Measurements from ENCODE around the gene DHCR7.
"Not testable (repeated sequence)": the region's sequence is repeated elsewhere in the genome, so short reads cannot be mapped to it uniquely, and the experiment has no call there.

DHCR7 gene

GRCh38 chr11:71436861-71437260 lies 11.3 kb downstream of the DHCR7 start:
- no peak for DNase-seq

- no peak for DNase-seq
Observed at GRCh38 chr11:71435278-71435951, 12.8 kb downstream of the DHCR7 start.

- no peak for DNase-seq
Observed at GRCh38 chr11:71434576-71435130, 13.5 kb downstream of the DHCR7 start.

- DNase-seq = no peak
Observed at GRCh38 chr11:71433648-71434450, 14.3 kb downstream of the DHCR7 start.

GRCh38 chr11:71432761-71433647 lies 15.2 kb downstream of the DHCR7 start:
- no peak for DNase-seq

- DNase-seq = no peak
Observed at GRCh38 chr11:71431271-71431670, 16.9 kb downstream of the DHCR7 start.

GRCh38 chr11:71430166-71430565 lies 18.0 kb downstream of the DHCR7 start:
- no peak for DNase-seq

GRCh38 chr11:71429701-71430100 lies 18.5 kb downstream of the DHCR7 start:
- DNase-seq = no peak

GRCh38 chr11:71428861-71429435 lies 19.2 kb downstream of the DHCR7 start:
- no peak for DNase-seq

- DNase-seq = no peak
Observed at GRCh38 chr11:71426413-71426812, 21.8 kb downstream of the DHCR7 start.

GRCh38 chr11:71425860-71426259 lies 22.3 kb downstream of the DHCR7 start:
- no peak for DNase-seq

- no peak for DNase-seq
Observed at GRCh38 chr11:71425409-71425808, 22.8 kb downstream of the DHCR7 start.

- no peak for DNase-seq
Observed at GRCh38 chr11:71423181-71423790, 24.9 kb downstream of the DHCR7 start.

GRCh38 chr11:71422318-71422717 lies 25.9 kb downstream of the DHCR7 start:
- not testable (repeated sequence) for DNase-seq

GRCh38 chr11:71421392-71421950 lies 26.7 kb downstream of the DHCR7 start:
- no peak for DNase-seq

GRCh38 chr11:71420455-71421241 lies 27.5 kb downstream of the DHCR7 start:
- DNase-seq = peak; percentile 41

- DNase-seq = no peak
Observed at GRCh38 chr11:71418643-71419042, 29.6 kb downstream of the DHCR7 start.

GRCh38 chr11:71414645-71415044 lies 33.5 kb downstream of the DHCR7 start:
- no peak for DNase-seq

GRCh38 chr11:71410363-71410966 lies 37.7 kb downstream of the DHCR7 start:
- DNase-seq = no peak

GRCh38 chr11:71408826-71409225 lies 39.4 kb downstream of the DHCR7 start:
- no peak for DNase-seq

GRCh38 chr11:71407356-71407755 lies 40.8 kb downstream of the DHCR7 start:
- no peak for DNase-seq
